Measurements from ENCODE around the gene CYP11A1.

Gene CYP11A1

DNA sequence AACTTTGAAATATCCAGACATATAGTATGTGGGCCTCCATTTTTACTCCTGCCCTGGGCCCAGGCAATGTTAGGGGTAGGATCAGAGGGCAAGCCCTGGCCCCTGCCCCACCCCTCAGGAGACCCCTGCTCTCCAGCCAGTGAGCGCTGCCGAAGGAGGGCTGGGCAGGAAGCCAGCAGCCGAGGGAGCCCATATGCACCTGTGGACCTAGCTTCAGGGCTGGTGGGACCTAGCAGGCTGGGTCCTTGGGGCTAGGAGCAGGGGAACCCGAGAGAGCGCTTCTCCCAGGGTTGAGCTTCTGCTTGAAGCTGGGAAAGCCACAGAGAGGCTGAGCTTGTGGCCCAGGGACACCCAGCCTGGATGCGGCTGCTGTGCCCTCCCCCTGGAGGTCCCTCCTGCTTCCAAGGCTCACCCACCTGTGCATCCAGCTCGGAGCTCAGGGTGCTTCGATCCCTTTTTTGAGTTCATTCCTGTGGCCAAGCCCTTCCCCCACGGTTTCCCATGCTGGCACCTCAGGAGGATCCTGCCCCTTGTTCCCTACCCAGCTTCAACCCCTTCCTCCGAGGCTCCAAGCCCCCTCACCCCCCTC, 21.0 kb upstream of the CYP11A1 start:
- Histone ChIP-seq H3K27me3 (replicated peaks; ENCODE audit: control insufficient read depth, insufficient read depth, low read length, poor library complexity, severe bottlenecking) (no peaks in the 10 kb centered on the region), H3K36me3 (ENCODE audit: control insufficient read depth, insufficient read depth, low read length) (no peaks in the 10 kb centered on the region), H3K27ac (ENCODE audit: insufficient read depth, low read length, poor library complexity, severe bottlenecking) (no peak overlapping the region), H3K9me3 (ENCODE audit: control insufficient read depth, low read length) (no peaks in the 10 kb centered on the region), H3K4me1 (ENCODE audit: control insufficient read depth, insufficient read depth, low read length, poor library complexity, severe bottlenecking) (no peaks in the 10 kb centered on the region), H3K4me3 (ENCODE audit: insufficient read depth, low read depth, low read length, poor library complexity, severe bottlenecking) (no peak overlapping the region)
- no peak for DNase-seq

DNA sequence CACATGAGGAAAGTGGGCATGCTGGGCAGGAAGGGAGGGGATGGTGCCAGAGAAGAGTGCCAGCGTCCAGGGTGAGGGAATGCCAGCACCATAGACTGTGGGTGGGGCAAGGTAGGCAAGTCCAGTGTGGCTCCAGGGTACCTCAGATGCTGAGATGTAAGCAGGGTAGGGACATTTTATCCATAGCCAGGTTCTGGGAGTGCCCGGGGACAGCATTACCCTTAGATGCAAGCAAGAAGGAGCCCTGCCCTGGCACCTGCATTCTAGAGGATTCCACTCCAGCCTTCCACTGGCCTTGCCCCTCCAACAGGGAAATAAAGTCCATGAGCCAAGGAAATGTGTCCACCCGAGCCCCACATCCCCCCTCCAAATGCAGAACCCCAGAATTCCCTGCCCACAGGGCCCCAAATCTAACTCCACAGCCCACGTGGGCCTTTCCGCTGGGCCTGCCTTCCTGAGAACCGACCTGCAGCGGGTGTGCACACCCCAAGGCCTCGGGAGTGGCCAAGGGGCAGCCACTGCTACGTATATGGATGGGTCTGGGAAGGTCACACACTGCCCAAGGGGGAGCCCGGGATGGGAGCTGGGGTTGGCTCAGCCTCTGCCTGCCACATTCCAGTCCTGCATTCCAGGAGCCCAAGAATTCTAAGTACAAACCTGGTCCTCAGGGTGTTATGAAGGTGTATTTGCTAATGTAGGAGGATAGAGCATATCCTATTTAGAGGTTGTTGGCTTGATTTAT, 20.3 kb upstream of the CYP11A1 start:
- Histone ChIP-seq H3K4me3 (ENCODE audit: insufficient read depth, low read depth, low read length, poor library complexity, severe bottlenecking) (no peak overlapping the region), H3K27me3 (replicated peaks; ENCODE audit: control insufficient read depth, insufficient read depth, low read length, poor library complexity, severe bottlenecking) (no peaks in the 10 kb centered on the region), H3K4me1 (ENCODE audit: control insufficient read depth, insufficient read depth, low read length, poor library complexity, severe bottlenecking) (no peaks in the 10 kb centered on the region), H3K36me3 (ENCODE audit: control insufficient read depth, insufficient read depth, low read length) (no peaks in the 10 kb centered on the region), H3K27ac (ENCODE audit: insufficient read depth, low read length, poor library complexity, severe bottlenecking) (no peak overlapping the region), H3K9me3 (ENCODE audit: control insufficient read depth, low read length) (no peaks in the 10 kb centered on the region)
- DNase-seq = no peak

DNA sequence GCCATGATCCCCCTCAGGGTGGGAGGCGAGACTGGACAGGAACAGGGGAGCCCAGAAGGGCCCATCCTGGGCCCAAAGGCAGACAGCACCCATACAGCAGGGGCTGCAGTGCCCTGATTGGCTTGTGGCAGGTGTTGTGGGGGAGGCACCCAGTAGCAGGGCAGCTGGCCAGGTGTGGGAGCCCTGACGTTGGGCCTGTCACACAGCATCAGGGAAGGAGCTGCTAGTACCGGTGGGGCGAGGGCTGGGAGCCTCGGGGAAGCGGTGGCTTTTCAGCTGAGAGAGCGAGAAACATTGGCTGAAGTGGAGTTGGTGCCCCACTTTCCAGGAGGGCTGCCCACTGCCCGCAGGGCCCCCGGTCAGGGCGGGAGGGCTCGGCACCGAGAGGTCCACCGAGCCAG, 19.7 kb upstream of the CYP11A1 start:
- no peaks in the 10 kb centered on the region for H3K9me3 ChIP-seq (ENCODE audit: control insufficient read depth, low read length)
- H3K27me3 ChIP-seq (replicated peaks; ENCODE audit: control insufficient read depth, insufficient read depth, low read length, poor library complexity, severe bottlenecking) = no peaks in the 10 kb centered on the region
- no peak for DNase-seq
- H3K27ac ChIP-seq (ENCODE audit: insufficient read depth, low read length, poor library complexity, severe bottlenecking) = no peak overlapping the region
- H3K4me1 ChIP-seq (ENCODE audit: control insufficient read depth, insufficient read depth, low read length, poor library complexity, severe bottlenecking) = no peaks in the 10 kb centered on the region
- no peaks in the 10 kb centered on the region for H3K36me3 ChIP-seq (ENCODE audit: control insufficient read depth, insufficient read depth, low read length)
- H3K4me3 ChIP-seq (ENCODE audit: insufficient read depth, low read depth, low read length, poor library complexity, severe bottlenecking) = no peak overlapping the region

DNA sequence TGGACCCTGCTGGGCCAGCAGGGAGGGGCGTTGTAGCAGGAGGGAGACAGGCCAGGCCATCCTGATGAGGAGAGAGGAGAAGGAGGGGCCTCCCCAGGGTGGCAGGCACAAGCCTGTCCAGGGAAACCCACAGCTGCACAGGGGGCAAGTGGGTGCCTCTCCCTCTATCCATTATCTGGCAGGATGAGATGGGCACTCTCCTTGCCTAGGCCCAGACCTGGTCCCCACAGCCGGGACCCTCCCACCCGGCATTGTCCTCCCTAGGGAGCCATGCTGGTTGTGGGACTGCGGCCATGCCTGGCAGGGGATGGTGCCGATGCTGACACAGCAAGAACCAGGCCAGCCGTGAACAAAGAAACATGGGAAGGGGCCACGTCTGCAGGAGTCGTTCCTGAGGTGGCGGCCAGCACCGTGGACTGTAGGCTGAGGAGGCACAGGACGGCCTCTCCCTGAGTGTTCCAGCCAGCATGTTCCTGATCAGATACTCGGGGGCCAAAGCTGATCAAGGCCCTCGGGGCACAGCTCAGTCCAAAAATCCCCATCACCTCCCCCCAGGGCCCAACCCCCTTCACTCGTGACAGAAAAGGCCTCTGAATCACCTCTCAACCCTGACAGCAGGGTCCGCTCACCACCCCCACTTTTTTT, 19.2 kb upstream of the CYP11A1 start:
- Histone ChIP-seq H3K4me1 (ENCODE audit: control insufficient read depth, insufficient read depth, low read length, poor library complexity, severe bottlenecking) (no peaks in the 10 kb centered on the region), H3K4me3 (ENCODE audit: insufficient read depth, low read depth, low read length, poor library complexity, severe bottlenecking) (no peak overlapping the region), H3K27me3 (replicated peaks; ENCODE audit: control insufficient read depth, insufficient read depth, low read length, poor library complexity, severe bottlenecking) (no peaks in the 10 kb centered on the region), H3K27ac (ENCODE audit: insufficient read depth, low read length, poor library complexity, severe bottlenecking) (no peak overlapping the region), H3K36me3 (ENCODE audit: control insufficient read depth, insufficient read depth, low read length) (no peaks in the 10 kb centered on the region), H3K9me3 (ENCODE audit: control insufficient read depth, low read length) (no peaks in the 10 kb centered on the region)
- no peak for DNase-seq

DNA sequence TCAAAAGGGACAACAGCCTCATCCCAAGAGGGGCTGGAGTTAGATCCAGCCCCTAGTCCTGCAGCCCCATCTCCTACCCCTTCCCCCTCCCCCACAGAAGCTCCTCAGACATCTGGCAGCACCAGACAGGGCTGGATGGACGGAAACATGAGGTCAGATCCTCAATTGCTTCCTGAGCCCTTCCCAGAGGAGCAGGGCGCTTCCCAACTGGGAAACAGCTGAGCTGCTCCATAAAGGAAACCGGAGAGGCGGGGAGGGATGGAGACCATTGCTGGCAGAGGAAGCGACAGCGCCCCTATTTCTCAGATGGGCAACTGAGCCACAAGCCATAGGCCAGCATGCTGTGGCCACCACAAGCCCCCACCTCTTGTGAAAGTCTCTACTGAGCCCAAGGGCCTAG, 18.3 kb upstream of the CYP11A1 start:
- no peak for DNase-seq
- Histone ChIP-seq H3K4me3 (ENCODE audit: insufficient read depth, low read depth, low read length, poor library complexity, severe bottlenecking) (no peak overlapping the region), H3K36me3 (ENCODE audit: control insufficient read depth, insufficient read depth, low read length) (no peaks in the 10 kb centered on the region), H3K27me3 (replicated peaks; ENCODE audit: control insufficient read depth, insufficient read depth, low read length, poor library complexity, severe bottlenecking) (no peaks in the 10 kb centered on the region), H3K4me1 (ENCODE audit: control insufficient read depth, insufficient read depth, low read length, poor library complexity, severe bottlenecking) (no peaks in the 10 kb centered on the region), H3K9me3 (ENCODE audit: control insufficient read depth, low read length) (no peaks in the 10 kb centered on the region), H3K27ac (ENCODE audit: insufficient read depth, low read length, poor library complexity, severe bottlenecking) (no peak overlapping the region)

DNA sequence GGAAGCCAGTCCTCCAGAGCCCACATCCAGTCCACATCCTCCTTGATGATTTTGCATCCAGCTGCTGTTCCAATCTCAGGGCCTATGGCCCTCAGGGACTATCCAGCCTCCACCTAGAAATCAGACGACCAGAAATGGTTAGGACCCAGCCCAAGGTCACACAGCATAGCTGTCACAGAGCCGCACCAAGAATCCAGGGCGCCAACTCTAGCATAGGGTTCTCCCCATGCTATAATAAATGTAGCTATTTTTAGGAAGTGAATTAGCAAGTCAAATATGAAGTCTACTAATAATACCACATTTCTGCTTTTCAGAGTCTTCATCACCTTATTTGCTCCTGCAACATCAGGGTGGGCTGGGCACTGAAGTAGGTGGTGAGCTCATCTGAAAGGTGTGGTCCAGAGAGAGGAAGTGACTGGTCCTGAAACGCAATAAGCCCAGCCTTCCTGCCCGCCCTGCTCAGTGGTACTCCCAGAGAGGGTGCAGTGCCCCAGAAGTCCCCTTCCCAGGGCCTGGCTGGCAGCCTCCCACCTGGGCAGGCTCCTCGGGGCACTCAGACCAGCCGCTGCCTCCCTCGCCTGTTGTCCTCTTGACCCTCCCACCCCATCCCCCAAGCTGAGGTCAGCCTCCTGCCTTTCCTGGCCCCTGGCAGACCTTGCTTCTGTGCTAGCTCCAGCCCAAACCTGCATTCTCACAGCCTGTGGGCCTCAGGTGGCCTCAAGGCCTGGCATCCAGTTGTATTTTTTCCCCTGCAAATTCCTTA, 17.6 kb upstream of the CYP11A1 start:
- no peak for DNase-seq
- no peak overlapping the region for H3K4me3 ChIP-seq (ENCODE audit: insufficient read depth, low read depth, low read length, poor library complexity, severe bottlenecking)
- no peaks in the 10 kb centered on the region for H3K27me3 ChIP-seq (replicated peaks; ENCODE audit: control insufficient read depth, insufficient read depth, low read length, poor library complexity, severe bottlenecking)
- H3K4me1 ChIP-seq (ENCODE audit: control insufficient read depth, insufficient read depth, low read length, poor library complexity, severe bottlenecking) = no peaks in the 10 kb centered on the region
- no peak overlapping the region for H3K27ac ChIP-seq (ENCODE audit: insufficient read depth, low read length, poor library complexity, severe bottlenecking)
- H3K36me3 ChIP-seq (ENCODE audit: control insufficient read depth, insufficient read depth, low read length) = no peaks in the 10 kb centered on the region
- H3K9me3 ChIP-seq (ENCODE audit: control insufficient read depth, low read length) = no peaks in the 10 kb centered on the region

DNA sequence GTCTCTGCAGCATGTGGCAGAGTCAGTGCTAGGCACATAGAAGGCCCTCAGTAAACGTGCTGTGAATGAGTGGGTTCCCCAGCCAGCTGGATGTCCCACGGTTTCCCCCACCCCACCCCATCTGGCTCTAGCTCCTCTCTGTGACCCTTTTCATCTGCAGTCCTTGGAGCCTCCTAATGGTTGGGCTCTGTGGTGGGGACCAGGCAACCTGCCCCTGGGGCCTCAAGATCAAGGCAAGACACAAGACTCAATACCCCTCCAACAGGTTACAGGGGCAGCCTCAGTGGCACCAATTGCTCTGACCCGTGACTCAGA, 17.1 kb upstream of the CYP11A1 start:
- no peak overlapping the region for H3K27ac ChIP-seq (ENCODE audit: insufficient read depth, low read length, poor library complexity, severe bottlenecking)
- no peaks in the 10 kb centered on the region for H3K27me3 ChIP-seq (replicated peaks; ENCODE audit: control insufficient read depth, insufficient read depth, low read length, poor library complexity, severe bottlenecking)
- no peaks in the 10 kb centered on the region for H3K36me3 ChIP-seq (ENCODE audit: control insufficient read depth, insufficient read depth, low read length)
- no peak for DNase-seq
- no peaks in the 10 kb centered on the region for H3K9me3 ChIP-seq (ENCODE audit: control insufficient read depth, low read length)
- no peak overlapping the region for H3K4me3 ChIP-seq (ENCODE audit: insufficient read depth, low read depth, low read length, poor library complexity, severe bottlenecking)
- no peaks in the 10 kb centered on the region for H3K4me1 ChIP-seq (ENCODE audit: control insufficient read depth, insufficient read depth, low read length, poor library complexity, severe bottlenecking)

DNA sequence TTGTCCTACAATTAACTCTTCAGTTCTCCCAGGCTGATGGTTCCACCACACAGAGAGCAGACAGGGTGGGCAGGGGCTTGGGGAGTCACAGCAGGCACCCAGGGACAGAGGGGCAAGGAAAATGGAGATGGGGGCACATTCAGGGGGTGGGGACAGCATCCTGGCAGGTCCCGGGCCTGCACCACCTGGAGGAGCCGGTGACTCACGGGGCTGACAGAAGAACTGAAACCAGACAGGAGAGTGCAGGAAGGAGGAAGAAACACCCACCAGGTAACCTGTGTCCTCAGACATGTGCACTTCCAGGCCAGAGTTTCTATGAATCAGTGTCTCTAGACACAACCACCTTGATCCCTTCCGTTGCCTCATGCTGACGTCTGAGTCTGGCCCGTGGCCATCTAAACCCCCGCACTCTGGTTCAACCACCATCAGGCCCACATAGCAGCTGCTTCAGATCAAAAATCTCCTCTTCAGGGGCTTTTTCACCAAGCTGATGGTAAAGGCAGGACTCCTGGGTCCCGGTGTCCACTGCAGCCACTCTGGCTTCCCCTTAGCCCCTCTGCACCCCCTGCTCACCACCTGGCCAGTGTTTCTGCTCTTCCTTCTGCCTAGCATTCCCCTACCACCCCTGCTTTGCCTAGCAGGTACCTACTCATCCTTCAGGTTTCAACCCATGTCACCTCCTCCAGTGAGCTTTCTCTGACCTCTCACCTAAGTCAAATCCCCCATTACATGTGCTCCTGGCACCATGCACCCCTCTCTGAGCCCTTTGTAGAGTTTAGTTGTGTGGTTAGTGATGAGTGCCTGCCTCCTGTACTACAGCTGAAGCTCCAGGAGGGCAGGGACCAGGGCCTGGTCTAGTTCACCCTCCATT, 16.5 kb upstream of the CYP11A1 start:
- H3K36me3 ChIP-seq (ENCODE audit: control insufficient read depth, insufficient read depth, low read length) = no peaks in the 10 kb centered on the region
- peak in 2 of 3 donors; percentile 17 to 18 for DNase-seq
- no peaks in the 10 kb centered on the region for H3K27me3 ChIP-seq (replicated peaks; ENCODE audit: control insufficient read depth, insufficient read depth, low read length, poor library complexity, severe bottlenecking)
- H3K4me3 ChIP-seq (ENCODE audit: insufficient read depth, low read depth, low read length, poor library complexity, severe bottlenecking) = no peak overlapping the region
- no peak overlapping the region for H3K27ac ChIP-seq (ENCODE audit: insufficient read depth, low read length, poor library complexity, severe bottlenecking)
- H3K4me1 ChIP-seq (ENCODE audit: control insufficient read depth, insufficient read depth, low read length, poor library complexity, severe bottlenecking) = no peaks in the 10 kb centered on the region
- no peaks in the 10 kb centered on the region for H3K9me3 ChIP-seq (ENCODE audit: control insufficient read depth, low read length)

DNA sequence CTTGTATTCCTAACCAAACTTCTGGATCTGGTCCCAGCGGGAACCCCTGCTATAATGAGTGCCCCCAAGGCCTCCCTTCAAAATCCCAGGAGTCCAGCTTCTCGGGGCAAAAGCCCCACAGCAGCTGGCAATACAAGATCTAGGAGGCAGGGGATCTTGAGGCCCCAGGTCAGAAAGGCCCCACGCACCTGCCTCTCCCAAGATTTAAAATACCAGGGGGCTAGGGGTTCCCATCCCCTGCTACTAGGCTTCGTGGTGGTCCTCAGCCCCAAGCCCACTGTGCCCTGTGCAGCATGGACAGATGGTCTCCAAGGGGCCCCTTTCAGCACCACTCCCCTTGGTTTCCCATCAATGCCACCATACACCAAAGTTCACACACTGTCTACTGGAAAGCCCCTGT, 15.8 kb upstream of the CYP11A1 start:
- Histone ChIP-seq H3K4me1 (ENCODE audit: control insufficient read depth, insufficient read depth, low read length, poor library complexity, severe bottlenecking) (no peaks in the 10 kb centered on the region), H3K27me3 (replicated peaks; ENCODE audit: control insufficient read depth, insufficient read depth, low read length, poor library complexity, severe bottlenecking) (no peaks in the 10 kb centered on the region), H3K27ac (ENCODE audit: insufficient read depth, low read length, poor library complexity, severe bottlenecking) (no peak overlapping the region), H3K36me3 (ENCODE audit: control insufficient read depth, insufficient read depth, low read length) (no peaks in the 10 kb centered on the region), H3K4me3 (ENCODE audit: insufficient read depth, low read depth, low read length, poor library complexity, severe bottlenecking) (no peak overlapping the region), H3K9me3 (ENCODE audit: control insufficient read depth, low read length) (no peaks in the 10 kb centered on the region)
- DNase-seq = no peak
